Naive B cell (primary cell): ENCODE measurements around the gene TET1. TPM values are rescaled to one million over a fixed set of nuclear protein-coding genes. Genes with fewer than 3 reads are reported as not detected.
"Not testable (repeated sequence)": the region's sequence is repeated elsewhere in the genome, so short reads cannot be mapped to it uniquely, and the experiment has no call there.

Source experiments
- ATAC-seq, 2 donors: fragments of 150-1000 bp; cut with Tn5 transposase; 2 replicates each; pipeline ENCODE4 v1.10.0; 2021; ENCODE audit warnings: low read depth in 2 of 2, mild to moderate bottlenecking in 2 of 2, moderate library complexity in 2 of 2
- DNase-seq: peaks from one replicate; pipeline ENCODE4 v3.0.0; 2022
- H3K27ac Mint-ChIP-seq, 6 donors: one replicate each; pipeline ENCODE4 v1.8.0; 2020 to 2022; ENCODE audit warnings: mild to moderate bottlenecking in 6 of 6, mixed read lengths in 6 of 6, moderate library complexity in 5 of 6, inconsistent platforms in 2 of 6
- H3K27me3 Mint-ChIP-seq, 3 donors: one replicate each; pipeline ENCODE4 v1.8.0; 2021 to 2022; ENCODE audit warnings: mixed read lengths in 3 of 3, mild to moderate bottlenecking in 1 of 3
- H3K36me3 Mint-ChIP-seq, 2 donors: one replicate each; pipeline ENCODE4 v1.8.0; 2020 to 2022; ENCODE audit warnings: mixed read lengths in 2 of 2, inconsistent platforms in 1 of 2, mild to moderate bottlenecking in 1 of 2
- H3K4me1 Mint-ChIP-seq, 3 donors: one replicate each; pipeline ENCODE4 v1.8.0; 2020 to 2022; ENCODE audit warnings: mixed read lengths in 3 of 3, inconsistent platforms in 1 of 3, mild to moderate bottlenecking in 1 of 3, moderate library complexity in 1 of 3
- H3K4me3 Mint-ChIP-seq, 8 donors: one replicate each; pipeline ENCODE4 v1.8.0; 2020 to 2022; ENCODE audit warnings: mild to moderate bottlenecking in 8 of 8, mixed read lengths in 8 of 8, moderate library complexity in 8 of 8, inconsistent platforms in 2 of 8
- H3K9me3 Mint-ChIP-seq, 7 donors: one replicate each; pipeline ENCODE4 v1.8.0; 2020 to 2022; ENCODE audit warnings: mixed read lengths in 7 of 7, mild to moderate bottlenecking in 5 of 7, inconsistent platforms in 2 of 7, moderate library complexity in 1 of 7
- polyA plus RNA-seq, 6 donors: library from polyadenylated mRNA; unstranded; fragments of 300-500 nt; fragmentation: Illumina TruSeq; gene quantifications; one replicate each; pipeline ENCODE4 v1.2.3, GENCODE V29; 2021; ENCODE audit warnings: low read depth in 6 of 6

Gene TET1
- polyA plus RNA-seq, 6 donors from 2014 or later = 0.58 to 0.97 (median 0.64) TPM; not detected in 1

- not testable (repeated sequence) for H3K36me3 Mint-ChIP-seq, DNase-seq, H3K27me3 Mint-ChIP-seq, H3K4me1 Mint-ChIP-seq, ATAC-seq, H3K27ac Mint-ChIP-seq, H3K9me3 Mint-ChIP-seq, H3K4me3 Mint-ChIP-seq
Measured at GRCh38 chr10:68713065-68713464, 152.9 kb downstream of the TET1 start.

- Mint-ChIP-seq H3K27ac (no peak overlapping the region), H3K4me1 (peaks cover 6 to 17% (median 9%) of the 10 kb centered on the region in 3 donors), H3K4me3 (peak overlapping the region in 1 of 8 donors; percentile 64), H3K36me3 (no peaks in the 10 kb centered on the region), H3K9me3 (no peaks in the 10 kb centered on the region), H3K27me3 (no peaks in the 10 kb centered on the region)
- DNase-seq = no peak
- ATAC-seq = no peak
Measured at GRCh38 chr10:68717435-68717834, 157.3 kb downstream of the TET1 start.

- Mint-ChIP-seq H3K4me3 (peak within 1 kb of the TSS; percentile 84 to 99 (median 97)), H3K27ac (peak within 1 kb of the TSS; percentile 96 to 99 (median 98)), H3K4me1 (peaks cover 10 to 26% (median 13%) of the 10 kb centered on the region in 3 donors), H3K9me3 (no peaks in the 10 kb centered on the region), H3K27me3 (no peaks in the 10 kb centered on the region), H3K36me3 (peaks cover 0 to 7% of the 10 kb centered on the region in 2 donors)
- ATAC-seq = peak; percentile 95 to 96
- peak; percentile 97 for DNase-seq
Measured at GRCh38 chr10:68720793-68721672, 160.9 kb downstream of the TET1 start, which contains the start of gene CCAR1. TSS of gene CCAR1 (plus strand) at chr10:68721239. CDS start at chr10:68722505, 1,266 bp downstream.

GRCh38 chr10:68721673-68722335, 161.7 kb downstream of the TET1 start:
- Mint-ChIP-seq H3K9me3 (no peaks in the 10 kb centered on the region), H3K4me3 (peak overlapping the region; percentile 84 to 99 (median 97)), H3K4me1 (peaks cover 10 to 26% (median 13%) of the 10 kb centered on the region in 3 donors), H3K36me3 (peaks cover 0 to 7% of the 10 kb centered on the region in 2 donors), H3K27ac (peak overlapping the region; percentile 61 to 96 (median 92)), H3K27me3 (no peaks in the 10 kb centered on the region)
- ATAC-seq = peak in 1 of 2 donors; percentile 6
- DNase-seq = no peak

GRCh38 chr10:68725016-68725415, 164.9 kb downstream of the TET1 start:
- H3K4me1 Mint-ChIP-seq = peaks cover 10 to 26% (median 13%) of the 10 kb centered on the region in 3 donors
- no peaks in the 10 kb centered on the region for H3K27me3 Mint-ChIP-seq
- no peak for DNase-seq
- H3K27ac Mint-ChIP-seq = peak overlapping the region in 1 of 6 donors; percentile 19
- peak overlapping the region in 2 of 8 donors; percentile 45 to 51 for H3K4me3 Mint-ChIP-seq
- peaks cover 6 to 7% of the 10 kb centered on the region in 2 donors for H3K36me3 Mint-ChIP-seq
- H3K9me3 Mint-ChIP-seq = no peaks in the 10 kb centered on the region
- no peak for ATAC-seq

GRCh38 chr10:68727146-68727545, 167.0 kb downstream of the TET1 start:
- H3K27ac Mint-ChIP-seq = peak overlapping the region in 1 of 6 donors; percentile 47
- H3K4me1 Mint-ChIP-seq = peaks cover 7 to 12% (median 10%) of the 10 kb centered on the region in 3 donors
- no peak for DNase-seq
- H3K9me3 Mint-ChIP-seq = no peaks in the 10 kb centered on the region
- ATAC-seq = no peak
- peaks cover 7 to 11% of the 10 kb centered on the region in 2 donors for H3K36me3 Mint-ChIP-seq
- H3K4me3 Mint-ChIP-seq = peak overlapping the region in 1 of 8 donors; percentile 40
- no peaks in the 10 kb centered on the region for H3K27me3 Mint-ChIP-seq

- no peak for DNase-seq
- Mint-ChIP-seq H3K27me3 (no peaks in the 10 kb centered on the region), H3K4me3 (no peak overlapping the region), H3K4me1 (peaks cover 0 to 7% (median 3%) of the 10 kb centered on the region in 3 donors), H3K27ac (no peak overlapping the region), H3K36me3 (peaks cover 0 to 14% of the 10 kb centered on the region in 2 donors), H3K9me3 (no peaks in the 10 kb centered on the region)
- ATAC-seq = no peak
Measured at GRCh38 chr10:68732651-68733050, 172.5 kb downstream of the TET1 start.

- Mint-ChIP-seq H3K9me3 (no peaks in the 10 kb centered on the region), H3K27ac (peak overlapping the region in 1 of 6 donors; percentile 7), H3K36me3 (peaks cover 0 to 13% of the 10 kb centered on the region in 2 donors), H3K4me1 (peaks cover 0 to 7% (median 5%) of the 10 kb centered on the region in 3 donors), H3K4me3 (no peak overlapping the region), H3K27me3 (no peaks in the 10 kb centered on the region)
- ATAC-seq (no peak), DNase-seq (no peak)
Measured at GRCh38 chr10:68734349-68734748, 174.2 kb downstream of the TET1 start.

GRCh38 chr10:68735119-68735518, 175.0 kb downstream of the TET1 start:
- DNase-seq (no peak), ATAC-seq (no peak)
- peaks cover 0 to 17% of the 10 kb centered on the region in 2 donors for H3K36me3 Mint-ChIP-seq
- H3K9me3 Mint-ChIP-seq = no peaks in the 10 kb centered on the region
- H3K27me3 Mint-ChIP-seq = no peaks in the 10 kb centered on the region
- H3K4me1 Mint-ChIP-seq = peaks cover 0 to 7% (median 6%) of the 10 kb centered on the region in 3 donors
- H3K27ac Mint-ChIP-seq = peak overlapping the region in 1 of 6 donors; percentile 65
- no peak overlapping the region for H3K4me3 Mint-ChIP-seq

GRCh38 chr10:68735739-68736138, 175.6 kb downstream of the TET1 start:
- not testable (repeated sequence) for DNase-seq, H3K9me3 Mint-ChIP-seq, ATAC-seq, H3K4me1 Mint-ChIP-seq, H3K4me3 Mint-ChIP-seq, H3K27me3 Mint-ChIP-seq
- H3K36me3 Mint-ChIP-seq = peaks cover 0 to 18% of the 10 kb centered on the region in 2 donors
- peak overlapping the region in 2 of 6 donors; percentile 65 to 82 for H3K27ac Mint-ChIP-seq

- H3K36me3 Mint-ChIP-seq = peaks cover 0 to 14% of the 10 kb centered on the region in 2 donors
- not testable (repeated sequence) for H3K4me1 Mint-ChIP-seq, H3K27ac Mint-ChIP-seq, ATAC-seq, H3K9me3 Mint-ChIP-seq, H3K4me3 Mint-ChIP-seq, DNase-seq, H3K27me3 Mint-ChIP-seq
Measured at GRCh38 chr10:68740676-68741075, 180.5 kb downstream of the TET1 start.

- Mint-ChIP-seq H3K27me3 (no peaks in the 10 kb centered on the region), H3K9me3 (no peaks in the 10 kb centered on the region), H3K4me3 (no peak overlapping the region), H3K36me3 (peaks cover 0 to 5% of the 10 kb centered on the region in 2 donors), H3K27ac (peak overlapping the region in 1 of 6 donors; percentile 41), H3K4me1 (peaks cover 0 to 2% (median 0%) of the 10 kb centered on the region in 3 donors)
- ATAC-seq (no peak), DNase-seq (no peak)
Measured at GRCh38 chr10:68742397-68742796, 182.3 kb downstream of the TET1 start.
